Measurements from ENCODE around the gene RBM19.

DNA sequence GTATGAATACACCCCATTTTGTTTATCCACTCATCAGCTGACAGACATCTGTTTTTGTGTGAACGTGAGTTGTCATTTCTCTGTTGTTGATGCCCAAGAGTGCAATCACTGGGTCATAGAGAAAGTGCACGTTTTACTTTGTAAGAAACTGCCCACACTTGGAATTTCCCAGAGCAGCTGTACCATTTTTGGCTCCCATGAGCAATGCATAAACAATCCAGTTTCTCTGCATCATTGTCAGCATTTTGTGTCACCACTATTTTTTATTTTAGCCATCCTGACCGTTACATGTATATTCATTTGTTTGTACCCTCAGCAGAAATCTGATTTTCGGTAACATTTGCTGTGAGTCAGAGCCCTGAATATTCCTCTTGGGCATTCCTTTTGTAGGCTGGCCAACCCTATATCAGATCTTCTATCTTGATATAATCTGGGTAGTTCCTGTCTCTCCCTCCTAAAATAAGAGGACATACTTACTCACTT, 62.7 kb downstream of the RBM19 start:
- TF ChIP-seq MAZ (IDR thresholded peaks at IDR 0.05; ENCODE audit: borderline replicate concordance, low read depth, low read length) (no peak), SMC3 (IDR thresholded peaks at IDR 0.05; ENCODE audit: low read depth, low read length) (no peak), BHLHE40 (IDR thresholded peaks at IDR 0.05; ENCODE audit: low read depth, low read length) (peak; percentile 98), CEBPB (IDR thresholded peaks at IDR 0.05; ENCODE audit: low read depth, low read length) (no peak), POLR2A (IDR thresholded peaks at IDR 0.05; ENCODE audit: low read depth, low read length) (no peak), NFE2L2 (IDR thresholded peaks at IDR 0.05; ENCODE audit: low read depth, low read length) (no peak), MAFK (IDR thresholded peaks at IDR 0.05; ENCODE audit: low read depth, low read length) (peak; percentile 42; the same call in 1 of the 2 replicates), MXI1 (IDR thresholded peaks at IDR 0.05; ENCODE audit: borderline replicate concordance, low read depth, low read length) (no peak), RAD21 (IDR thresholded peaks at IDR 0.05; ENCODE audit: low read length) (no peak), CHD1 (IDR thresholded peaks at IDR 0.05; ENCODE audit: low read depth, low read length) (no peak), RFX5 (IDR thresholded peaks at IDR 0.05; ENCODE audit: low read depth, low read length) (no peak), FOS (IDR thresholded peaks at IDR 0.05; ENCODE audit: low read depth, low read length) (no peak)
- TF ChIP-seq, protein P1, sequence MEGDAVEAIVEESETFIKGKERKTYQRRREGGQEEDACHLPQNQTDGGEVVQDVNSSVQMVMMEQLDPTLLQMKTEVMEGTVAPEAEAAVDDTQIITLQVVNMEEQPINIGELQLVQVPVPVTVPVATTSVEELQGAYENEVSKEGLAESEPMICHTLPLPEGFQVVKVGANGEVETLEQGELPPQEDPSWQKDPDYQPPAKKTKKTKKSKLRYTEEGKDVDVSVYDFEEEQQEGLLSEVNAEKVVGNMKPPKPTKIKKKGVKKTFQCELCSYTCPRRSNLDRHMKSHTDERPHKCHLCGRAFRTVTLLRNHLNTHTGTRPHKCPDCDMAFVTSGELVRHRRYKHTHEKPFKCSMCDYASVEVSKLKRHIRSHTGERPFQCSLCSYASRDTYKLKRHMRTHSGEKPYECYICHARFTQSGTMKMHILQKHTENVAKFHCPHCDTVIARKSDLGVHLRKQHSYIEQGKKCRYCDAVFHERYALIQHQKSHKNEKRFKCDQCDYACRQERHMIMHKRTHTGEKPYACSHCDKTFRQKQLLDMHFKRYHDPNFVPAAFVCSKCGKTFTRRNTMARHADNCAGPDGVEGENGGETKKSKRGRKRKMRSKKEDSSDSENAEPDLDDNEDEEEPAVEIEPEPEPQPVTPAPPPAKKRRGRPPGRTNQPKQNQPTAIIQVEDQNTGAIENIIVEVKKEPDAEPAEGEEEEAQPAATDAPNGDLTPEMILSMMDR (conservative IDR thresholded peaks at IDR 0.05; ENCODE audit: low read depth, low read length): no peak
- TF ChIP-seq, protein P2, sequence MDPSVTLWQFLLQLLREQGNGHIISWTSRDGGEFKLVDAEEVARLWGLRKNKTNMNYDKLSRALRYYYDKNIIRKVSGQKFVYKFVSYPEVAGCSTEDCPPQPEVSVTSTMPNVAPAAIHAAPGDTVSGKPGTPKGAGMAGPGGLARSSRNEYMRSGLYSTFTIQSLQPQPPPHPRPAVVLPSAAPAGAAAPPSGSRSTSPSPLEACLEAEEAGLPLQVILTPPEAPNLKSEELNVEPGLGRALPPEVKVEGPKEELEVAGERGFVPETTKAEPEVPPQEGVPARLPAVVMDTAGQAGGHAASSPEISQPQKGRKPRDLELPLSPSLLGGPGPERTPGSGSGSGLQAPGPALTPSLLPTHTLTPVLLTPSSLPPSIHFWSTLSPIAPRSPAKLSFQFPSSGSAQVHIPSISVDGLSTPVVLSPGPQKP (IDR thresholded peaks at IDR 0.05; ENCODE audit: borderline replicate concordance, low read depth, low read length): no peak
